Measurements from ENCODE around the gene ONECUT2.

The ONECUT2 gene

DNA sequence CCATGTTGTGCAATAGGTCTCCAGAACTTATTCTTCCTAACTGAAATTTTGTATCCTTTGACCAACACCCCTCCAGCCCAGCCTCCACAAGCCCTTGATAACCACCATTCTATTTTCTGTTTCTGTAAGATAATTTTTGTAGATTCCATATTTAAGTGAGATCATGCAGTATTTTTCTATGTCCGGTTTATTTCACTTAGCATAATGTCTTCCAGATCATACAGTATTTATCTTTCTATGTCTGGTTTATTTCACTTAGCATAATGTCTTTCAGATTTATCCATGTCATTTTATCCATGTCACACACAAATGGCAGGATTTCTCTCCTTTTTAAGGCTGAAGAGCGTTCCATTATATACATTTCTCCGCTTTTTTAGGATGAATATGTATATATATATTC lies 24.4 kb upstream of the ONECUT2 start:
- no peak for DNase-seq (ENCODE audit: low read depth)
- no peak overlapping the region for H3K4me3 ChIP-seq (ENCODE audit: low read length)
- TF ChIP-seq, protein P1, sequence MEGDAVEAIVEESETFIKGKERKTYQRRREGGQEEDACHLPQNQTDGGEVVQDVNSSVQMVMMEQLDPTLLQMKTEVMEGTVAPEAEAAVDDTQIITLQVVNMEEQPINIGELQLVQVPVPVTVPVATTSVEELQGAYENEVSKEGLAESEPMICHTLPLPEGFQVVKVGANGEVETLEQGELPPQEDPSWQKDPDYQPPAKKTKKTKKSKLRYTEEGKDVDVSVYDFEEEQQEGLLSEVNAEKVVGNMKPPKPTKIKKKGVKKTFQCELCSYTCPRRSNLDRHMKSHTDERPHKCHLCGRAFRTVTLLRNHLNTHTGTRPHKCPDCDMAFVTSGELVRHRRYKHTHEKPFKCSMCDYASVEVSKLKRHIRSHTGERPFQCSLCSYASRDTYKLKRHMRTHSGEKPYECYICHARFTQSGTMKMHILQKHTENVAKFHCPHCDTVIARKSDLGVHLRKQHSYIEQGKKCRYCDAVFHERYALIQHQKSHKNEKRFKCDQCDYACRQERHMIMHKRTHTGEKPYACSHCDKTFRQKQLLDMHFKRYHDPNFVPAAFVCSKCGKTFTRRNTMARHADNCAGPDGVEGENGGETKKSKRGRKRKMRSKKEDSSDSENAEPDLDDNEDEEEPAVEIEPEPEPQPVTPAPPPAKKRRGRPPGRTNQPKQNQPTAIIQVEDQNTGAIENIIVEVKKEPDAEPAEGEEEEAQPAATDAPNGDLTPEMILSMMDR (conservative IDR thresholded peaks at IDR 0.05; ENCODE audit: low read length): no peak

DNA sequence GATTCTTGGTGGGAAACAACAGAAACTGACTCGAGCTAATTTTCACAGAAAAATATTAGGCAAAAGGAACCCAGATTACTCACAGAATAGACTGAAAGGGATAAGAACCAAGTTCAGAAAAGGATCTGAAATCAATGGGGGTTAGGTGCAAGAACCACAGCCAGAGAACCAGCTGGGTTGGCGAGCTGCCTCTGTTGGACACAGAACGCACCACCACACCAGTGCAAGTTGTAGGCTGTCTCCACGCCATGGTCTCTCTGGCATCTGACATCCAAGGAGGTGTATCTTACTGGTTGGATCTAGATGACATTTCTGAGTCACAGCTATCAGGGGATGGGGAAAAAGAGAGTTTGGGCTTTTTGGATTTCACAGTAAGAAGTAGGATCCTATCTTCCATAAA lies 18.6 kb upstream of the ONECUT2 start:
- H3K4me3 ChIP-seq (ENCODE audit: low read length): no peak overlapping the region
- TF ChIP-seq, protein P1 (conservative IDR thresholded peaks at IDR 0.05; ENCODE audit: low read length): no peak
- DNase-seq (ENCODE audit: low read depth): no peak

DNA sequence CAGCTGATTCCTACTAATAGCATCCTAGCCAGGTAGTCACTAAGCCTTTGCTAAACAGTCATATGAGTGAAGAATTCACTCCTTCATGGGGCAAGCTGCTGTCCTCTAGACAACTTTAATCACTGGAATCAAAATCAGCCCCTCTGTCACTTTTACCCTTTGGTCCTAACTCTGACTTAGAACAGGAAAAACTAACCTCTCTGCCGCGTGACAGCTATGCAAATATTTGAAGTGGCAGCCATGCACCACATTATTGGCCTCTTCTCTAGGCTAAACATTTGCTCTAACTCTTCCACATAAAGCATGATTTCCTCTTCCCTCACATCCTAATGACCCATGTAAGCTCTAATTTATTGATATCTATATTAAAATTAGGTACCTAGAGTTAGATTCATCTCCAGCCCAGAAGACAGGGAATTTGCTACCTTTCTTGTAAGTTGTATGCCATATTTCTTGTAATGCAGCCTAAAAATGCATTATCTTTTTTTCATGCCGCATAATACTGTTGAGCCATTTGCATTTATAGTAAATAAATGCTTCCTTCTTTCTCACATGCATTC lies 12.8 kb upstream of the ONECUT2 start:
- TF ChIP-seq, protein P1 (conservative IDR thresholded peaks at IDR 0.05; ENCODE audit: low read length): no peak
- no peak overlapping the region for H3K4me3 ChIP-seq (ENCODE audit: low read length)
- no peak for DNase-seq (ENCODE audit: low read depth)

DNA sequence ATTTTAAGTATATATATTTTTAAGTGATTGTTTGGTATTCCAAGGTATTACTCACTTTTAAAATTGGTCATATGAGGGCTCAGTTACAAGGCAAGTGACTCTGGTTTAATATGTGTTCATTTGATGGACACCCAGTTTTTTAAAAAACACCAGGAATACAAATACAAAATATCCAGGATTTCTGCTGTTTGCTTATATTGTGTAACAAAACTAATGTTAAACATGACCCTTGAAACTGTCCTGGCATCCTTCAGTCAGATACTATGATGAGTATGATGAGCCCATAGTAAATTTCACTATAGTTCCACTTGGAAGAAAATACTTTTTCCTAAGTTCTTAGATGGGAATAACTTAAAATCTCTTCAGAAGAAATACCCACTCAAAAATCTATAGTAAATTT lies 11.4 kb upstream of the ONECUT2 start:
- no peak for DNase-seq (ENCODE audit: low read depth)
- H3K4me3 ChIP-seq (ENCODE audit: low read length): no peak overlapping the region
- TF ChIP-seq, protein P1 (conservative IDR thresholded peaks at IDR 0.05; ENCODE audit: low read length): no peak

DNA sequence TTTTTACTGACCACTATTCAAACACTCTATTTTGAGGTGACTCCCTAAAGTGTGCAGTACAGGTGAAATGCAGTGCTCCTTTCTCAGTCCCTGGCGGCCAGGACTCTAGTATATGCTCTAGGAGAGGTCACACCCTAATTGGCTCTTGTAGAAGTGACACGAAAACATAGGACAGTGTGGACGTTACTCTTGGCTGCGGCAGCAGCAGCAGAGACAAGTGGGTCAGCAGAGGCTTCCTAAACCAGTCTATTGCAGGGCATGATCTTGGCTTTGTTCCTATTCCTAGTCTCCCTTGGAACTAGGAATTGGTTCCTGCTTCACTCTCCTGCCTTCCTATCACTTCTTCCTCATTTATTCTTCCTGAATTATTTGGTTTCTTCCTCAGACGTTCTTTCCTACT lies 10.1 kb upstream of the ONECUT2 start:
- H3K4me3 ChIP-seq (ENCODE audit: low read length): no peak overlapping the region
- TF ChIP-seq, protein P1 (conservative IDR thresholded peaks at IDR 0.05; ENCODE audit: low read length): no peak
- no peak for DNase-seq (ENCODE audit: low read depth)

DNA sequence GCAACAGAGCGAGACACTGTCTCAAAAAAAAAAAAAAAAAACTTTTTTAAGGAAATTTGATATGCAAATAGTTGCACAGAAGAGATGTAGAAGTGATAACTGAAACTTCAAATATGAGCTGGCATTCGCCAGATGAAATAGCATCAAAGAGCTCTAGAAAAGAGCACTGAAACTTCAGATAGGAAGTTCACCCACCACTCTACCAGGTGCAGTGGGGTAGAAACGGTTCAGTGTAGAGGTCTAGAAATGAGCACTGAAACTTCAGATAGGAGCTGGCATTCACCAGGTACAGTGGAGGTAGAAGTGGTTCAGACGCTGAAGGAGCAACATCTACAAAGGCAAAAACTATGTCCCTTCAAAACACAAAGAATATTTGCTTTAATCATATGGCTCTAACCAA lies 9.0 kb upstream of the ONECUT2 start:
- DNase-seq (ENCODE audit: low read depth): no peak
- H3K4me3 ChIP-seq (ENCODE audit: low read length): no peak overlapping the region
- TF ChIP-seq, protein P1 (conservative IDR thresholded peaks at IDR 0.05; ENCODE audit: low read length): no peak

DNA sequence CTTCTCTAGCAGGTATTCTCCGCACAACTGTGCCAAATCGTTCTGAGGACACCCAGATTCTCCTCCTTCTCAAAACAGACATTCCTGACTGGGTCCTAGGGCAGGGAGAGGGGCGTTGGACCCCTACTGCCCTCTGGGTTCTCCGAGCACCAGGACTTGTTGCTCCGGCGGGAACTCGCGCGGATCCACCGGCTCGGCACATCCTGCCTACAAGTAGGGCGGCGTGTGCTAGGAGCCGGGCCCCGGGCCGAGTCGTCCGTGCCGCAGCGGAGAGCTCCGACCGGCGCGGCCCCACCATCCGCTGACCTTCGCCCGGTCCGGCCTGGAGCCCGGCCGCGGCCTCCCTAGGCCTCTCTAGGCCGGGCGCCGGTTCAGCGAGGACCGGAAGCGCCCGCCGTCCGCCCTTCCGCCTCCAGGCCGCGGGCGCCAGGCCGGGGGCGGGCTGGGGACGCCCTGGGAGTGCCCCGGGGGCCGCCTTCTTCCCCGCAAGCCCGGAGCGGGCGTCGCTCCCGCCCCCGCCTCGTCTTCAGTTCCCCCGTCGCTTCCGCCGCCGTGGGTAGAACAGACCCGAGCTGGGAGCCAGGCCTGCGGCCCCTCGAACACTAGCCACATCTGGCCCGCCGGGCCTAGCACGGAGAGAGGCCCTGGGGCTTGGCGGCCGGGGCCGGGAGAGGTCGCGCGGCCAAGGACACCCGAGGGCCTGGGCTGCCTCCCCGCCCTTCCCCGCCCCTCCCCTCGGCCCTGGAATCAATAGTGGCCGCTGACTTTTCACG lies 7.6 kb upstream of the ONECUT2 start:
- no peak for DNase-seq (ENCODE audit: low read depth)
- TF ChIP-seq, protein P1 (conservative IDR thresholded peaks at IDR 0.05; ENCODE audit: low read length): no peak
- H3K4me3 ChIP-seq (ENCODE audit: low read length): no peak overlapping the region
